NT2/D1 (cell line): ENCODE data around the gene DSCAML1.

Source experiments
- DNase-seq: peaks from one replicate; pipeline ENCODE4 v3.0.0-alpha.2; 2011; ENCODE audit warnings: low read depth, low spot score
- H3K27me3 ChIP-seq: 2 replicates; pipeline ENCODE4 v1.6.0; 2011; ENCODE audit warnings: mild to moderate bottlenecking; ENCODE audit not compliant: insufficient read length, insufficient read depth
- H3K36me3 ChIP-seq: 2 replicates; pipeline ENCODE4 v1.6.1; 2011; ENCODE audit warnings: mild to moderate bottlenecking, low read length, mixed read lengths; ENCODE audit not compliant: insufficient read depth, insufficient read length
- H3K4me1 ChIP-seq: 2 replicates; pipeline ENCODE4 v1.5.1; 2011; ENCODE audit not compliant: insufficient read depth, insufficient read length
- H3K4me3 ChIP-seq: 2 replicates; pipeline ENCODE4 v1.5.1; 2011; ENCODE audit warnings: low read depth; ENCODE audit not compliant: insufficient read length
- H3K9ac ChIP-seq: 2 replicates; pipeline ENCODE4 v1.6.0; 2011; ENCODE audit warnings: low read depth; ENCODE audit not compliant: insufficient read length
- H3K9me3 ChIP-seq: 2 replicates; pipeline ENCODE4 v1.5.1; 2011; ENCODE audit warnings: mild to moderate bottlenecking, low read length; ENCODE audit not compliant: insufficient read depth
- SUZ12 ChIP-seq: IDR thresholded peaks from 2 replicates; pipeline ENCODE4 v1.6.1; 2011; ENCODE audit not compliant: insufficient read length, insufficient read depth; ENCODE audit errors: extremely low read depth
- YY1 ChIP-seq: IDR thresholded peaks from 2 replicates; pipeline ENCODE4 v1.6.1; 2011; ENCODE audit not compliant: insufficient read length, insufficient read depth
- ZNF274 ChIP-seq: IDR thresholded peaks from 2 replicates; pipeline ENCODE4 v1.6.1; 2011; ENCODE audit warnings: mild to moderate bottlenecking, low read depth, low read length

The DSCAML1 gene

GRCh38 chr11:117715801-117716200 is 81.2 kb downstream of the DSCAML1 start:
- Histone ChIP-seq H3K4me3 (no peak overlapping the region), H3K36me3 (no peaks in the 10 kb centered on the region), H3K9ac (no peak overlapping the region), H3K27me3 (no peaks in the 10 kb centered on the region), H3K4me1 (peaks cover 3% of the 10 kb centered on the region), H3K9me3 (no peaks in the 10 kb centered on the region)
- TF ChIP-seq ZNF274 (no peak), YY1 (no peak), SUZ12 (no peak)
- DNase-seq = no peak

DNA sequence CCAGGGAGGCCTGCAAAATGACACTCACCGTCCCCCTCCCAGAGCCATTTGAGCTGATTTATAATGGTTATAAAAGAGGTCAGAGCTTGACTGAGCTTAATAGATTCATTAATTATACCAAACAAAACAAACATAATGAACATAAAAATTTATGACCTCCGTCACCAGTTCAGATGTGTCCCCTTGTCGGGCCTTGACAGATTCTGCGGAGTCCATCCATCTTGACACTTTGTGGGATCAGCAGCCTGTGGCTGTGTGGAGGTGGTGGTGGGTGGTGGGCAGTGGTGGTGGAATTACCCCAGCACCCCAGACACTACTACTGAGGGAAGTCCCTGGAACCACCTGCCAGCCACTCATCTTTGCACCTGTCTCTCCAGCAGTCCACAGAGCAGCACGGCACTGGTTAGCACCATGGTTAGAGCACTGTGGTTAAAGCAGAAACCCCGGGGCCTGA is 83.5 kb downstream of the DSCAML1 start:
- no peaks in the 10 kb centered on the region for H3K4me1 ChIP-seq
- H3K36me3 ChIP-seq = no peaks in the 10 kb centered on the region
- no peak for DNase-seq
- H3K4me3 ChIP-seq = no peak overlapping the region
- TF ChIP-seq ZNF274 (no peak), YY1 (no peak), SUZ12 (no peak)
- no peak overlapping the region for H3K9ac ChIP-seq
- H3K27me3 ChIP-seq = no peaks in the 10 kb centered on the region
- H3K9me3 ChIP-seq = no peaks in the 10 kb centered on the region

GRCh38 chr11:117712530-117712929 is 84.5 kb downstream of the DSCAML1 start:
- H3K9ac ChIP-seq = no peak overlapping the region
- H3K4me3 ChIP-seq = no peak overlapping the region
- H3K9me3 ChIP-seq = no peaks in the 10 kb centered on the region
- no peaks in the 10 kb centered on the region for H3K27me3 ChIP-seq
- no peaks in the 10 kb centered on the region for H3K36me3 ChIP-seq
- DNase-seq = no peak
- no peak for TF ChIP-seq SUZ12
- no peak for TF ChIP-seq ZNF274
- TF ChIP-seq YY1 = no peak
- no peaks in the 10 kb centered on the region for H3K4me1 ChIP-seq

GRCh38 chr11:117711331-117711730 is 85.7 kb downstream of the DSCAML1 start:
- no peak for TF ChIP-seq SUZ12
- TF ChIP-seq ZNF274 = no peak
- no peak for TF ChIP-seq YY1
- H3K4me3 ChIP-seq = no peak overlapping the region
- no peak overlapping the region for H3K9ac ChIP-seq
- no peaks in the 10 kb centered on the region for H3K4me1 ChIP-seq
- no peaks in the 10 kb centered on the region for H3K27me3 ChIP-seq
- no peaks in the 10 kb centered on the region for H3K9me3 ChIP-seq
- DNase-seq = no peak
- H3K36me3 ChIP-seq = no peaks in the 10 kb centered on the region

DNA sequence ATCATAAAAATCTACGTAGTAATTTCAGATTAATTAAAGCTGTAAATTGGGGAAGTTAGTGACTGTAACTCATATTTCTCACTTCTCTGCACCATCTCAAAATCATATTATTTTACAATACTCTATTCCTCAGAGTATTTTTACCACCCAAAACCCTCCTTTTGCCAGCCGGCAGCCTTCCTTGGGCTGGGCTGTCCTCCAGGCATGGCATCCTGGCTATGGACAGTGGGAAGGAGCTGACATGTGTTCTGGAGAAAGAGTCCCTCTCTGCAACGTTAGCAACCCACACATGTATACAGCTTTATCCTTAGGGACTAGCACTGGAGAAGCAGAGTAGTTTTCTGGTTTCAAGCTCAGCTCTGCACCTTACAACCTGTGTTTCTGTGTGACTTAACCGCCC is 86.8 kb downstream of the DSCAML1 start:
- no peaks in the 10 kb centered on the region for H3K27me3 ChIP-seq
- DNase-seq = no peak
- no peak overlapping the region for H3K9ac ChIP-seq
- H3K4me1 ChIP-seq = no peaks in the 10 kb centered on the region
- H3K9me3 ChIP-seq = no peaks in the 10 kb centered on the region
- no peak overlapping the region for H3K4me3 ChIP-seq
- H3K36me3 ChIP-seq = no peaks in the 10 kb centered on the region
- no peak for TF ChIP-seq YY1

DNA sequence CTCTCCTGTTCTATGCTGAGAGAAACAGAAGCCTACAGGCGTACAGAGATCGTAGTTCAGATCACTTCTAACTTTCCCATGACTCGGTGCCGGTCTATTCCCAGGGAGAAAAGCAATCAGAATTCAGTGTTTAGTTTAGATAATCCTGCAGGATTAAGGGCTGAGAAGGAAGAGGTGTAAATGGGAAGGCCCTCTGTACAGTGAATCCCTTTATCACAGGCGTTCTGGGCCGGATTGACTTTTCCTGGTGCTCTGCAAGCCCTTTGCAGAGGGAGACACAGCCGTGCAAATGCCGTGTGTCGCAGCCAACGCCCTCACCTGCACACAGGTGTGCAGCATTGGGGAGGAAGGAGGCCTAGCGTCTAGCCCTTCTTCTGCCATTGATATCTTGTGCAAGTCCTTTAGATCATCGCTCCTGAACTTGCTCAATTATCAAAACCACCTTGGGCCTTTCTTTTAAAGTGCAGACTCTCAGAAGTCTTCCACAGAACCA is 90.6 kb downstream of the DSCAML1 start:
- no peaks in the 10 kb centered on the region for H3K9me3 ChIP-seq
- H3K4me1 ChIP-seq = peaks cover 5% of the 10 kb centered on the region
- H3K27me3 ChIP-seq = no peaks in the 10 kb centered on the region
- H3K4me3 ChIP-seq = no peak overlapping the region
- H3K36me3 ChIP-seq = no peaks in the 10 kb centered on the region
- no peak for DNase-seq
- TF ChIP-seq ZNF274 (no peak), YY1 (no peak), SUZ12 (no peak)
- H3K9ac ChIP-seq = no peak overlapping the region

GRCh38 chr11:117705866-117706265 is 91.2 kb downstream of the DSCAML1 start:
- no peak overlapping the region for H3K9ac ChIP-seq
- H3K9me3 ChIP-seq = no peaks in the 10 kb centered on the region
- no peak for DNase-seq
- H3K36me3 ChIP-seq = no peaks in the 10 kb centered on the region
- no peaks in the 10 kb centered on the region for H3K27me3 ChIP-seq
- H3K4me3 ChIP-seq = no peak overlapping the region
- peaks cover 5% of the 10 kb centered on the region for H3K4me1 ChIP-seq
- TF ChIP-seq SUZ12 (no peak), ZNF274 (no peak), YY1 (no peak)

- no peaks in the 10 kb centered on the region for H3K27me3 ChIP-seq
- no peak for TF ChIP-seq YY1
- TF ChIP-seq ZNF274 = no peak
- no peak for TF ChIP-seq SUZ12
- H3K4me1 ChIP-seq = peaks cover 5% of the 10 kb centered on the region
- H3K9ac ChIP-seq = no peak overlapping the region
- no peak overlapping the region for H3K4me3 ChIP-seq
- no peak for DNase-seq
- H3K36me3 ChIP-seq = no peaks in the 10 kb centered on the region
- no peaks in the 10 kb centered on the region for H3K9me3 ChIP-seq
Observed at GRCh38 chr11:117704395-117705100, 92.5 kb downstream of the DSCAML1 start.
